H9 (cell line): ENCODE data around the gene NR3C2. TPM values are rescaled to one million over a fixed set of nuclear protein-coding genes. Genes with fewer than 3 reads are reported as not detected.

ENCODE experiments used
- DNase-seq: peaks from one replicate; pipeline ENCODE4 v3.0.0-alpha.2; 2017
- H2AFZ ChIP-seq: one replicate; pipeline ENCODE4 v1.6.1; 2013; ENCODE audit warnings: mild to moderate bottlenecking, low read length, control low read depth, moderate library complexity
- H2AK5ac ChIP-seq: 2 replicates; pipeline ENCODE4 v1.6.1; 2013; ENCODE audit warnings: low read length, control low read depth, mixed read lengths; ENCODE audit not compliant: insufficient read length
- H2BK120ac ChIP-seq: one replicate; pipeline ENCODE4 v1.6.1; 2013; ENCODE audit warnings: low read depth, mild to moderate bottlenecking, low read length, control low read depth, inconsistent platforms; ENCODE audit not compliant: poor library complexity, severe bottlenecking
- H2BK12ac ChIP-seq: 2 replicates; pipeline ENCODE4 v1.6.1; 2013; ENCODE audit warnings: low read length, control low read depth, mixed read lengths, low read depth; ENCODE audit not compliant: insufficient read length
- H2BK15ac ChIP-seq: 2 replicates; pipeline ENCODE4 v1.6.1; 2013; ENCODE audit warnings: low read depth, low read length, control low read depth
- H2BK20ac ChIP-seq: one replicate; pipeline ENCODE4 v1.6.1; 2013; ENCODE audit warnings: low read depth, mild to moderate bottlenecking, low read length, control low read depth, inconsistent platforms; ENCODE audit not compliant: poor library complexity, severe bottlenecking
- H2BK5ac ChIP-seq: 2 replicates; pipeline ENCODE4 v1.6.1; 2013; ENCODE audit warnings: low read length, control low read depth, mixed read lengths; ENCODE audit not compliant: insufficient read length
- H3K14ac ChIP-seq: 2 replicates; pipeline ENCODE4 v1.6.1; 2013; ENCODE audit warnings: low read length, control low read depth; ENCODE audit not compliant: insufficient read depth
- H3K18ac ChIP-seq: 2 replicates; pipeline ENCODE4 v1.6.1; 2013; ENCODE audit warnings: low read depth, mild to moderate bottlenecking, mixed read lengths, low read length, control low read depth; ENCODE audit not compliant: insufficient read length
- H3K23ac ChIP-seq: 2 replicates; pipeline ENCODE4 v1.6.1; 2013; ENCODE audit warnings: low read length, control low read depth, mixed read lengths, low read depth; ENCODE audit not compliant: insufficient read length
- H3K23me2 ChIP-seq: 2 replicates; pipeline ENCODE4 v1.6.1; 2013; ENCODE audit warnings: low read depth, mild to moderate bottlenecking, mixed read lengths, low read length, control low read depth; ENCODE audit not compliant: insufficient read length, poor library complexity, severe bottlenecking
- H3K27ac ChIP-seq: 2 replicates; pipeline ENCODE4 v1.5.1; 2013; ENCODE audit warnings: low read length, control low read depth, mixed read lengths, low read depth; ENCODE audit not compliant: insufficient read length
- H3K27me3 ChIP-seq: 2 replicates; pipeline ENCODE4 v1.6.1; 2013; ENCODE audit warnings: low read length, control low read depth, inconsistent platforms; ENCODE audit not compliant: insufficient read depth
- H3K4ac ChIP-seq: 2 replicates; pipeline ENCODE4 v1.6.1; 2013; ENCODE audit warnings: low read depth, mild to moderate bottlenecking, control low read depth, inconsistent platforms, low read length, moderate library complexity
- H3K4me1 ChIP-seq: 2 replicates; pipeline ENCODE4 v1.6.1; 2013; ENCODE audit warnings: low read length, control low read depth, inconsistent platforms; ENCODE audit not compliant: insufficient read depth
- H3K4me2 ChIP-seq: 2 replicates; pipeline ENCODE4 v1.6.1; 2013; ENCODE audit warnings: low read length, control low read depth, mixed read lengths; ENCODE audit not compliant: insufficient read length, insufficient read depth
- H3K56ac ChIP-seq: 2 replicates; pipeline ENCODE4 v1.6.1; 2013; ENCODE audit warnings: low read depth, mild to moderate bottlenecking, mixed read lengths, low read length, control low read depth; ENCODE audit not compliant: insufficient read length
- H3K79me1 ChIP-seq: 2 replicates; pipeline ENCODE4 v1.6.1; 2013; ENCODE audit warnings: low read depth, mild to moderate bottlenecking, moderate library complexity, low read length, control low read depth, inconsistent platforms; ENCODE audit not compliant: insufficient read depth, poor library complexity, severe bottlenecking
- H3K79me2 ChIP-seq: 2 replicates; pipeline ENCODE4 v1.6.1; 2013; ENCODE audit warnings: low read length, control low read depth, inconsistent platforms; ENCODE audit not compliant: insufficient read depth
- H3K9ac ChIP-seq: 2 replicates; pipeline ENCODE4 v1.6.1; 2013; ENCODE audit warnings: low read length, control low read depth, mixed read lengths; ENCODE audit not compliant: insufficient read length; ENCODE audit errors: extremely low read depth
- H3K9me3 ChIP-seq: one replicate; pipeline ENCODE4 v1.6.1; 2013; ENCODE audit warnings: low read depth, low read length, inconsistent platforms; ENCODE audit not compliant: control insufficient read depth
- H3T11ph ChIP-seq: one replicate; pipeline ENCODE4 v1.6.1; 2013; ENCODE audit warnings: mild to moderate bottlenecking, low read length, control low read depth, inconsistent platforms
- H4K20me1 ChIP-seq: one replicate; pipeline ENCODE4 v1.6.1; 2013; ENCODE audit not compliant: control insufficient read depth, insufficient read length, insufficient read depth
- H4K5ac ChIP-seq: 2 replicates; pipeline ENCODE4 v1.6.1; 2013; ENCODE audit warnings: low read depth, mild to moderate bottlenecking, mixed read lengths, low read length, control low read depth; ENCODE audit not compliant: insufficient read length
- H4K8ac ChIP-seq: replicated peaks from 2 replicates; pipeline ENCODE4 v1.6.1; 2013; ENCODE audit warnings: low read length, control low read depth, mixed read lengths, low read depth; ENCODE audit not compliant: insufficient read length
- H4K91ac ChIP-seq: 2 replicates; pipeline ENCODE4 v1.6.1; 2013; ENCODE audit warnings: low read depth, mild to moderate bottlenecking, moderate library complexity, mixed read lengths, low read length, control low read depth; ENCODE audit not compliant: insufficient read length
- H3K27ac Mint-ChIP-seq, 3 experiments: 2 replicates in 2 of 3; 3 replicates in 1 of 3; pipeline ENCODE4 v1.8.0; 2020 to 2021; ENCODE audit warnings: mixed read lengths in 3 of 3, mild to moderate bottlenecking in 1 of 3, moderate library complexity in 1 of 3
- H3K27me3 Mint-ChIP-seq: 2 replicates; pipeline ENCODE4 v1.8.0; 2021; ENCODE audit warnings: low read depth, mild to moderate bottlenecking, moderate library complexity, mixed read lengths
- H3K36me3 Mint-ChIP-seq, 3 experiments: 2 replicates in 2 of 3; 3 replicates in 1 of 3; pipeline ENCODE4 v1.8.0; 2020 to 2021; ENCODE audit warnings: low read depth in 3 of 3, mixed read lengths in 3 of 3; ENCODE audit not compliant: insufficient read depth in 1 of 3
- H3K4me1 Mint-ChIP-seq, 2 experiments: 2 replicates each; pipeline ENCODE4 v1.8.0; 2020; ENCODE audit warnings: mixed read lengths in 2 of 2
- H3K4me3 Mint-ChIP-seq, 2 experiments: 2 replicates in 1 of 2; 3 replicates in 1 of 2; pipeline ENCODE4 v1.8.0; 2020 to 2021; ENCODE audit warnings: mild to moderate bottlenecking in 2 of 2, mixed read lengths in 2 of 2, moderate library complexity in 1 of 2
- H3K9me3 Mint-ChIP-seq, 2 experiments: 2 replicates in 1 of 2; 3 replicates in 1 of 2; pipeline ENCODE4 v1.8.0; 2020; ENCODE audit warnings: mild to moderate bottlenecking in 2 of 2, mixed read lengths in 2 of 2, moderate library complexity in 1 of 2
- WGBS: extraction: QIAGEN DNeasy Blood & Tissue Kit; methylation state at CpG from one replicate; pipeline ENCODE4 v1.1.7; 2013; ENCODE audit warnings: missing lambda C conversion rate, low lambda C conversion rate, mixed read lengths; ENCODE audit not compliant: insufficient read length; ENCODE audit errors: extremely low coverage; 5-methylcytosine and 5-hydroxymethylcytosine counted together
- total RNA-seq: library from RNA; stranded (reverse); gene quantifications from 2 replicates; pipeline ENCODE4 v1.2.1, GENCODE V29; 2021
- TF ChIP-seq, protein P1 (sequence below): fragments of 200-600 bp; sonication (generic); conservative IDR thresholded peaks from 3 replicates; pipeline ENCODE4 v1.8.0; 2021; ENCODE audit warnings: antibody characterized with exemption, mild to moderate bottlenecking

NR3C2 gene
- total RNA-seq, 1 experiment from 2014 or later: 1.4 TPM

DNA sequence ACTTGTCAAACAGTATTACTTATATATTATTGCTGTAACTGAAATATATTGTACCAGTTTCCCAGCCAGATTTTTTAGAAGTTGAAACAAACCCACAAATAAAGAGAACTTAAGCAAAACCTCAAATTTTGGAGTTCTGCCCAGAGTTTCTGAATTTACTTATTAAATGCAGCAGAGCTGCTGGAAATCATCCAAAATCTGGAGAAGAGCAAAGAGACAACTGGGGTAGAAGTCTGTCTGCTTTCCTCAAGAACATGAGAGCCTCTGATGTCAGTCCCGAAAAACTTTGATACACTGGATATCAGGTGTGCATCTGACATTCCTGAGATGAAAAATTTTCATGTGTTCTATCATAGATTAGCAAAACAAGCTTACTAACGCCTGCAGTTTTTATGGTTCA, 325.9 kb downstream of the NR3C2 start:
- Histone ChIP-seq H4K5ac (no peak overlapping the region), H3K18ac (no peak overlapping the region), H2BK15ac (no peak overlapping the region), H3K4me2 (no peak overlapping the region), H3K9me3 (no peaks in the 10 kb centered on the region), H3K9ac (no peak overlapping the region), H3K56ac (no peak overlapping the region), H2AK5ac (no peak overlapping the region), H2BK20ac (no peak overlapping the region), H2BK12ac (no peak overlapping the region), H3K14ac (no peak overlapping the region), H3K4ac (no peak overlapping the region), H2AFZ (no peak overlapping the region), H3K4me1 (no peaks in the 10 kb centered on the region), H4K8ac (no peak overlapping the region), H4K91ac (no peak overlapping the region), H3K79me1 (no peaks in the 10 kb centered on the region), H3K23me2 (no peaks in the 10 kb centered on the region), H2BK5ac (no peak overlapping the region), H3K27me3 (no peaks in the 10 kb centered on the region), H3K27ac (no peak overlapping the region), H4K20me1 (no peaks in the 10 kb centered on the region), H3K79me2 (no peaks in the 10 kb centered on the region), H3T11ph (no peak overlapping the region), H2BK120ac (no peak overlapping the region), H3K23ac (no peak overlapping the region)
- WGBS: no CpG with 5 or more reads among the region's 2 CpGs
- peaks cover 0 to 8% (median 1%) of the 10 kb centered on the region in 3 experiments; a peak in 2 of 7 replicates for H3K36me3 Mint-ChIP-seq
- H3K27me3 Mint-ChIP-seq: no peaks in the 10 kb centered on the region
- DNase-seq: no peak
- peaks cover 0 to 3% of the 10 kb centered on the region in 2 experiments; a peak in 2 of 5 replicates for H3K9me3 Mint-ChIP-seq
- H3K4me3 Mint-ChIP-seq: no peak overlapping the region
- TF ChIP-seq, protein P1, sequence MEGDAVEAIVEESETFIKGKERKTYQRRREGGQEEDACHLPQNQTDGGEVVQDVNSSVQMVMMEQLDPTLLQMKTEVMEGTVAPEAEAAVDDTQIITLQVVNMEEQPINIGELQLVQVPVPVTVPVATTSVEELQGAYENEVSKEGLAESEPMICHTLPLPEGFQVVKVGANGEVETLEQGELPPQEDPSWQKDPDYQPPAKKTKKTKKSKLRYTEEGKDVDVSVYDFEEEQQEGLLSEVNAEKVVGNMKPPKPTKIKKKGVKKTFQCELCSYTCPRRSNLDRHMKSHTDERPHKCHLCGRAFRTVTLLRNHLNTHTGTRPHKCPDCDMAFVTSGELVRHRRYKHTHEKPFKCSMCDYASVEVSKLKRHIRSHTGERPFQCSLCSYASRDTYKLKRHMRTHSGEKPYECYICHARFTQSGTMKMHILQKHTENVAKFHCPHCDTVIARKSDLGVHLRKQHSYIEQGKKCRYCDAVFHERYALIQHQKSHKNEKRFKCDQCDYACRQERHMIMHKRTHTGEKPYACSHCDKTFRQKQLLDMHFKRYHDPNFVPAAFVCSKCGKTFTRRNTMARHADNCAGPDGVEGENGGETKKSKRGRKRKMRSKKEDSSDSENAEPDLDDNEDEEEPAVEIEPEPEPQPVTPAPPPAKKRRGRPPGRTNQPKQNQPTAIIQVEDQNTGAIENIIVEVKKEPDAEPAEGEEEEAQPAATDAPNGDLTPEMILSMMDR: no peak
- no peak overlapping the region for H3K27ac Mint-ChIP-seq
- H3K4me1 Mint-ChIP-seq: peaks cover 47 to 53% of the 10 kb centered on the region in 2 experiments
